GM21390 (cell line): ENCODE results near the gene SLC9A2.

Experiments
- ATAC-seq: cut with Tn5 transposase; IDR thresholded peaks from one replicate; pipeline ENCODE4 v1.9.1; 2021; ENCODE audit not compliant: unreplicated experiment

Gene SLC9A2, protein sequence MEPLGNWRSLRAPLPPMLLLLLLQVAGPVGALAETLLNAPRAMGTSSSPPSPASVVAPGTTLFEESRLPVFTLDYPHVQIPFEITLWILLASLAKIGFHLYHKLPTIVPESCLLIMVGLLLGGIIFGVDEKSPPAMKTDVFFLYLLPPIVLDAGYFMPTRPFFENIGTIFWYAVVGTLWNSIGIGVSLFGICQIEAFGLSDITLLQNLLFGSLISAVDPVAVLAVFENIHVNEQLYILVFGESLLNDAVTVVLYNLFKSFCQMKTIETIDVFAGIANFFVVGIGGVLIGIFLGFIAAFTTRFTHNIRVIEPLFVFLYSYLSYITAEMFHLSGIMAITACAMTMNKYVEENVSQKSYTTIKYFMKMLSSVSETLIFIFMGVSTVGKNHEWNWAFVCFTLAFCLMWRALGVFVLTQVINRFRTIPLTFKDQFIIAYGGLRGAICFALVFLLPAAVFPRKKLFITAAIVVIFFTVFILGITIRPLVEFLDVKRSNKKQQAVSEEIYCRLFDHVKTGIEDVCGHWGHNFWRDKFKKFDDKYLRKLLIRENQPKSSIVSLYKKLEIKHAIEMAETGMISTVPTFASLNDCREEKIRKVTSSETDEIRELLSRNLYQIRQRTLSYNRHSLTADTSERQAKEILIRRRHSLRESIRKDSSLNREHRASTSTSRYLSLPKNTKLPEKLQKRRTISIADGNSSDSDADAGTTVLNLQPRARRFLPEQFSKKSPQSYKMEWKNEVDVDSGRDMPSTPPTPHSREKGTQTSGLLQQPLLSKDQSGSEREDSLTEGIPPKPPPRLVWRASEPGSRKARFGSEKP

GRCh38 chr2:102619414-102620319, at the start of gene SLC9A2:
TSS of gene SLC9A2 (plus strand) at chr2:102619553. CDS start at chr2:102619849, 296 bp downstream.
- ATAC-seq = no peak

GRCh38 chr2:102575888-102576287, 43.5 kb upstream of the SLC9A2 start:
- no peak for ATAC-seq

GRCh38 chr2:102578376-102578775, 41.0 kb upstream of the SLC9A2 start:
- no peak for ATAC-seq

- ATAC-seq = no peak
Measured at GRCh38 chr2:102581911-102582310, 37.4 kb upstream of the SLC9A2 start.

DNA sequence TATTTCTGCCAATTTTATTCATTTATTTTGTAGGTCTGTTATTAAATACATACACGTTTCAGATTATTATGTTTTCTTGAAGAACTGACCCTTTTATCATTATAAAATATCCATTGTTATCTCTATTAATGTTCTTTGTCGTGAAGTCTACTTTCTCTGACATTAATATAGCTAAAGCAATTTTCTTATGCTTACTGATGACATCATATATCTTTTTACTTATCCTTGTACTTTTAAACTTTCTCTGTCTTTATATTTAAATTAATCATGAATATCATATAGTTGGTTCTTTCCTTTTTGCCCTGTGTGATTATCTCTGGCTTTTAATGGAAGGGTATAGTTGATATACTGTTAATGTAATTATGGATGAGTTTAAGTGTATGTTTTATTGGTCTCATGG, 36.5 kb upstream of the SLC9A2 start:
- ATAC-seq = no peak

- no peak for ATAC-seq
Measured at GRCh38 chr2:102585847-102586404, 33.4 kb upstream of the SLC9A2 start.

DNA sequence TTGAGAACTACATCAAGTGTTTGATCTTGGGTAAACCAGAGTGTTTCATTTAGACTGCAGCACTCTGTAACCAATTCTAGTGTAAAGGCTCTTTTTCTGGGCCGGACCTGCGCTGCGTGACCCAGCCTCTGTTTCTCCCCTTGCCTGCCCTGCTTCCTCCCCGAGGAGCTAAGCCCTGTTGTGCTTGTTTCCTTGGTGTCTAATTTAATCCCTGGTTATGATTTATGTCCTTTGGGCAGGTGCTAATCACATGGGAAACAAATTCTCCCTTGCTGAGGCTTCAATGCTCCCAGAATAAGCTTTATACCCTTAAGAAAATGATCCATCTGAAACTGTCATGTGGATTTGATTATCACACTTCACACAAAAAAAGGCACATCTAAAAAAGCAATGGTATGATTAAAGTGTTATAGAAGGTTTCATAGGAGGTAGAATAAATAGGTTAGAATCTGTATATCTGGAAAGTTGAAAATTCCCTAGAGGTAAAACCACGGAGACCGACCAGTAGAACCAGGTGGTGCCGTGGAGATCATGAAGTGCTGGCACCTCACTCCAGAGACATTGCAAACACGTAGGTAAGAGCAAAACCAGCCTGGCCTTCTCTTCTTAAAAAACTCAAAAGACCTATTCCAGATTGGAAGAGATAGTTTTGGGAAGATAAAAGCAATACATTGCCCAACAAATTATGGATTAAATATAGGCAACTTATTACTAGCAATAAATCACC, 31.0 kb upstream of the SLC9A2 start:
- no peak for ATAC-seq

DNA sequence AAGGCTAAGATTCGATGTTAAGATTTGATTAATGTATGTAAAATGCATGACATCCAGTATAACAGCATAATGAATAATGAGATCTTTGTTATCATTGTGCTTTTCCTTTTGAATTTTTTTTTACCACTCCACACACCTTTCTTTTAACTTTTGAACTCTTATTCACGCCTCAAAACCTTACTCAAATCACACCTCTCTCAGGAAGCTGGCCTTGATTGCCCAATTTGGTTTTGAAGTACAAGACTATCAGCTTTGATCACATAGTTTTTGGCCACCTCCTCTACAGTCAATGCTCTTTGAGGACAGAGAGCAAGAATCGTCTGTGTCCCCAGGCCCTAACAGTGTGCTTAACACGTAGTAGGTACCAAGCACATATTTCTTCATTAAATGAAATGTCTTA, 29.9 kb upstream of the SLC9A2 start:
- ATAC-seq = no peak

DNA sequence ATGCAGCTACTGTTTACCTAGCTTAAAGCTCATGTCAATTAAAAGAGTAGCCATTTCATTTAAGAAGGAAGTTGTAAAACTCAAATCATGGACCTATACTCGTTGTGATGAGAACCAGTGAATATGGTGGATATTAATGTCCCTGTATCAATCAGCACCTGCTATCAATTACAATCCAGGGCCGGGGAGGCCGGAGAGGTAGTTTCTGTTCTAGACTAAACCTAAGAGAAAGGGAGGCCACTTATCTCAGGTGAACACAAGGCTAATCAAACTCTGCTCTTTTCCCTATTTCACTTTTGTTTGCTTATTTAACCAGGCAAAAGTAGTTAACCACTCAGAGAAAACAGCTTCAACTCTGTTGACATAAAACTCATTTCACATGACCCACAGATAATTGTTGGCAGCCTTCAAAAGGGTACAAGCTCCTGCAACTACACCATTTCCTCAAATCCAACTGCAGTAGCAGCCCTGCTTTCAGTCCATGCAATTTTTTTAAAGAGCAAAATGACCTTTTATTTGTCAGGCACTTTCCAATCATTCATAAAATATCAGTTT, 27.8 kb upstream of the SLC9A2 start:
- ATAC-seq = no peak

GRCh38 chr2:102592601-102593000, 26.8 kb upstream of the SLC9A2 start:
- no peak for ATAC-seq

GRCh38 chr2:102593516-102593915, 25.8 kb upstream of the SLC9A2 start:
- ATAC-seq = no peak

- no peak for ATAC-seq
Measured at GRCh38 chr2:102594445-102595016, 24.8 kb upstream of the SLC9A2 start.

DNA sequence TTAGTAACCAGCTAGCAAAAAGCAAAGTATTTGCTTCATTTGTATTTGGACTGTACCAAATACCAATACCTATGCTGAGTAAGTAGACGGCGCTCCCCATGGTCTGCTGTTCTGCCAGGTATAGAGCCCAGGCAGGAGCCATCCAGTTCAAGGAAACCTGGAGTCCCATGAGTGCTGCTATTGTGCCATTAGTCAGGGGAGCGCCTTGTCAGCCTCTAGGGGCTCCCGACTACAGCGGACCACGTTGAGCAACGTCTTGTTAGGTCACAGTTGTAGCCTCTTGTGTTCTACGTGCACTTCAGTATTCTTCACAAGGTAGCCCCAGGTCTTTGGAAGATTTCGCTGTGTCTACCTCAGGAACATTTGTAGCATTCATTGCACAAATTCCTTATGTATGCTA, 21.6 kb upstream of the SLC9A2 start:
- ATAC-seq = no peak

DNA sequence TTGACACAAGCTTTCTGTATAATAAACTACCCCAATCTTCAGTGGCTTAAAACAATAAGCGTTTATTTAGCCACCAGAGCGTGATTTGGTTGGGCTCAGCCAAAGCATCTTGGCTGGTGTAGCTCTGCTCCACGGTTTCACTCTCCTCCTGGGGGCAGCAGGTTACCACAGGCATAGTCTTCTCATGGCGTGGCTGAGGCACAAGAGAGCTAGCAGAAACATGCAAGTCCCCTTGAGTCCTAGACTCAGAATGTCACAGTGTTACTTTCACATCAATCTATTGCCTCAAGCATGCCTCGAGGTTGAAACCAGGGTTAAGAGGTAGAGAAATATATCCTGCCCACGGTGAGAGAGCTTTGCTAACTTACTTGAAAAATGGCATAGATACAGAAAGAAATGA, 19.9 kb upstream of the SLC9A2 start:
- no peak for ATAC-seq

- peak; percentile 71 for ATAC-seq
Measured at GRCh38 chr2:102601730-102602129, 17.6 kb upstream of the SLC9A2 start.

GRCh38 chr2:102603904-102604303, 15.4 kb upstream of the SLC9A2 start:
- no peak for ATAC-seq

DNA sequence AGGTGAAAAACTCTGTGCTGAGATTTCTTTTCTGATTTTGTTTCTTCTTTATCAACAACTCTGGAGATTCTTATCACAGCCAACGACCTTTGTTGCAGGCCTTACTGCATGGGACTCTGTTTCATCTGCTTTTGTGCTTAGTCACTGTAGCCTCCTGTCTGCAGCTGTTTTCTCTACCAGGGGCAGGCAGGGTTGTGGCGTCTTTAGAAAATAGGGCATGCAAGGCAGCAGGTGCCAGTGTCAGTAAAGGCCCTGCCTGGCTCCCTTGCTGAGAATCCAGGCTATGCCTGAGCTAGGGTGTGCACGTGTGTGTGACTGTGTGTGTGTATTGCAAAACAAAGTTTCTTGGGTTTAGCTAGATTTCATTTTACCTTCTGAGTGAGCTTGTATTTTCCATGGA, 14.6 kb upstream of the SLC9A2 start:
- ATAC-seq = no peak

- ATAC-seq = no peak
Measured at GRCh38 chr2:102606353-102606752, 13.0 kb upstream of the SLC9A2 start.

GRCh38 chr2:102615620-102616436, 3.5 kb upstream of the SLC9A2 start:
- ATAC-seq = peak; percentile 83
